Transverse colon (tissue), 4 donors: ENCODE results near the gene XYLT1. TPM values are rescaled to one million over a fixed set of nuclear protein-coding genes. Genes with fewer than 3 reads are reported as not detected.
"Not testable (repeated sequence)": the region's sequence is repeated elsewhere in the genome, so short reads cannot be mapped to it uniquely, and the experiment has no call there.

ENCODE experiments used
- DNase-seq: peaks from one replicate; pipeline ENCODE4 v3.0.0-alpha.2; 2019
- H3K27ac ChIP-seq, 4 donors: fragments of 200-600 bp; sonication (generic); 2 replicates each; pipeline ENCODE4 v1.5.1; 2016 to 2018; ENCODE audit warnings: inconsistent platforms in 4 of 4
- H3K27me3 ChIP-seq: fragments of 200-600 bp; sonication (generic); 2 replicates; pipeline ENCODE4 v1.5.1; 2017; ENCODE audit warnings: inconsistent platforms
- H3K36me3 ChIP-seq, 4 donors: fragments of 200-600 bp; sonication (generic); 2 replicates each; pipeline ENCODE4 v1.5.1; 2017 to 2019; ENCODE audit warnings: inconsistent platforms in 4 of 4
- H3K4me1 ChIP-seq, 4 donors: fragments of 200-600 bp; sonication (generic); 2 replicates each; pipeline ENCODE4 v1.5.1; 2017 to 2020; ENCODE audit warnings: inconsistent platforms in 4 of 4
- H3K4me3 ChIP-seq, 4 donors: fragments of 200-600 bp; sonication (generic); 1 replicate in 1 of 4; 2 replicates in 3 of 4; pipeline versions ENCODE4 v1.5.1 to v1.6.1; 2017 to 2019; ENCODE audit warnings: inconsistent platforms in 4 of 4
- H3K9me3 ChIP-seq, 2 donors: fragments of 200-600 bp; sonication (generic); 2 replicates each; pipeline ENCODE4 v1.5.1; 2017 to 2019; ENCODE audit warnings: inconsistent platforms in 2 of 2
- EP300 ChIP-seq: sonication (generic); formaldehyde crosslinking; IDR thresholded peaks from one replicate; pipeline ENCODE4 v1.6.1; 2017; ENCODE audit warnings: antibody characterized with exemption, low read depth
- POLR2A ChIP-seq: fragments of 450-650 bp; IDR thresholded peaks from one replicate; pipeline ENCODE4 v1.6.1; 2016; ENCODE audit warnings: antibody characterized with exemption, mild to moderate bottlenecking, moderate library complexity
- POLR2AphosphoS5 ChIP-seq, 3 donors: sonication (generic); formaldehyde crosslinking; IDR thresholded peaks; one replicate each; pipeline ENCODE4 v1.6.1; 2016; ENCODE audit warnings: antibody characterized with exemption in 3 of 3
- WGBS, 2 donors: methylation state at CpG; one replicate each; pipeline ENCODE4 v1.1.5; 2018; ENCODE audit warnings: low coverage in 1 of 2; 5-methylcytosine and 5-hydroxymethylcytosine counted together
- in situ Hi-C, 4 donors: fragments of 200-750 bp; cut with MboI; loops; one replicate each; pipeline versions ENCODE4 v1.15.0 to v1.15.1; 2017; ENCODE audit warnings: low sequenced_read_pairs in 3 of 4, low pct_ligation_motif_present in 1 of 4, low pct_unique_long_range_greater_than_20kb in 1 of 4
- intact Hi-C: fragments of 100-400 bp; cut with DNase I; formaldehyde crosslinking; loops from one replicate; pipeline ENCODE4 v1.15.1; 2023; ENCODE audit warnings: low total_unique reads
- total RNA-seq, 4 donors: library from RNA; depleted of rRNA; stranded (reverse); fragments of >200 nt; gene quantifications; one replicate each; pipeline ENCODE4 v1.1.0, GENCODE V29; 2016
- TF ChIP-seq, protein P1 (sequence below), 5 experiments: fragments of 200-600 bp in 3 of 5; fragments of 450-650 bp in 2 of 5; sonication (generic) in 3 of 5; IDR thresholded peaks; 1 replicate in 2 of 5; 2 replicates in 3 of 5; pipeline ENCODE4 v1.5.1; 2016 to 2017; ENCODE audit warnings: antibody characterized with exemption in 5 of 5, inconsistent platforms in 3 of 5, mild to moderate bottlenecking in 2 of 5, moderate library complexity in 1 of 5

XYLT1 gene
- total RNA-seq, 4 donors from 2014 or later, result 22.3 to 44.6 (median 39.4) TPM

- H3K4me1 ChIP-seq, result no peaks in the 10 kb centered on the region
- H3K4me3 ChIP-seq, result no peak overlapping the region
- 55% methylated on average over 3 of the region's 3 CpGs; no CpG with 5 or more reads in 1 of the 2 donors for WGBS, 2 donors
- no peaks in the 10 kb centered on the region for H3K36me3 ChIP-seq
- no peaks in the 10 kb centered on the region for H3K9me3 ChIP-seq
- DNase-seq, result no peak
- in situ Hi-C loops, result no loop called here
- intact Hi-C loops, result no loop called here
- H3K27me3 ChIP-seq, result no peaks in the 10 kb centered on the region
- TF ChIP-seq EP300, result no peak
- TF ChIP-seq, protein P1, sequence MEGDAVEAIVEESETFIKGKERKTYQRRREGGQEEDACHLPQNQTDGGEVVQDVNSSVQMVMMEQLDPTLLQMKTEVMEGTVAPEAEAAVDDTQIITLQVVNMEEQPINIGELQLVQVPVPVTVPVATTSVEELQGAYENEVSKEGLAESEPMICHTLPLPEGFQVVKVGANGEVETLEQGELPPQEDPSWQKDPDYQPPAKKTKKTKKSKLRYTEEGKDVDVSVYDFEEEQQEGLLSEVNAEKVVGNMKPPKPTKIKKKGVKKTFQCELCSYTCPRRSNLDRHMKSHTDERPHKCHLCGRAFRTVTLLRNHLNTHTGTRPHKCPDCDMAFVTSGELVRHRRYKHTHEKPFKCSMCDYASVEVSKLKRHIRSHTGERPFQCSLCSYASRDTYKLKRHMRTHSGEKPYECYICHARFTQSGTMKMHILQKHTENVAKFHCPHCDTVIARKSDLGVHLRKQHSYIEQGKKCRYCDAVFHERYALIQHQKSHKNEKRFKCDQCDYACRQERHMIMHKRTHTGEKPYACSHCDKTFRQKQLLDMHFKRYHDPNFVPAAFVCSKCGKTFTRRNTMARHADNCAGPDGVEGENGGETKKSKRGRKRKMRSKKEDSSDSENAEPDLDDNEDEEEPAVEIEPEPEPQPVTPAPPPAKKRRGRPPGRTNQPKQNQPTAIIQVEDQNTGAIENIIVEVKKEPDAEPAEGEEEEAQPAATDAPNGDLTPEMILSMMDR (IDR thresholded peaks at IDR 0.05), result no peak
- TF ChIP-seq POLR2A, result no peak
- TF ChIP-seq POLR2AphosphoS5 (IDR thresholded peaks at IDR 0.05), result no peak
- H3K27ac ChIP-seq, result no peak overlapping the region
Measured at GRCh38 chr16:17509194-17509593, 38.4 kb upstream of the XYLT1 start.

DNA sequence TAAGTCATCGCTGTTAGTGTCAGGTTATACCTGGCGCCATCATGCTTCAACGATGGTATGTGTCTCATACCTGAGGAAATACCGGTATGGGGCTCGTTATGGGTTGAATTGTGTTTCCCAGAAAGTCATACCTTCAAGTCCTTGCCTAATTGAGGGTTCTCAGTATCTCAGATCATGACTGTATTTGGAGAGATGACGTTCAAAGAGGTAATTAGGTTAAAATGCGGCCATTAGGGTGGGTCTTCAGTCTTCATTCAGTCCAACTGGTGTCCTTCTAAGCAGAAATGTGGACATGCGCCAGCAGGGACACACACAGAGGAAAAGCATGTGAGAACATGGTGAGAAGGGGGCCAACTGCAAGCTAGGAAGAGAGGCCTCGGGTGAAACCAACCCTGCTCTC is 37.5 kb upstream of the XYLT1 start:
- Histone ChIP-seq H3K4me1 (no peaks in the 10 kb centered on the region), H3K36me3 (no peaks in the 10 kb centered on the region), H3K27me3 (no peaks in the 10 kb centered on the region), H3K27ac (no peak overlapping the region), H3K9me3 (no peaks in the 10 kb centered on the region), H3K4me3 (no peak overlapping the region)
- DNase-seq, result no peak
- in situ Hi-C loops, result no loop called here
- whole genome bisulfite sequencing, 2 donors, result 85 to 92% methylated on average over 7 to 9 of the region's 9 CpGs
- TF ChIP-seq POLR2AphosphoS5 (IDR thresholded peaks at IDR 0.05) (no peak), POLR2A (no peak), EP300 (no peak)
- TF ChIP-seq, protein P1 (IDR thresholded peaks at IDR 0.05), result no peak
- intact Hi-C loops, result no loop called here

DNA sequence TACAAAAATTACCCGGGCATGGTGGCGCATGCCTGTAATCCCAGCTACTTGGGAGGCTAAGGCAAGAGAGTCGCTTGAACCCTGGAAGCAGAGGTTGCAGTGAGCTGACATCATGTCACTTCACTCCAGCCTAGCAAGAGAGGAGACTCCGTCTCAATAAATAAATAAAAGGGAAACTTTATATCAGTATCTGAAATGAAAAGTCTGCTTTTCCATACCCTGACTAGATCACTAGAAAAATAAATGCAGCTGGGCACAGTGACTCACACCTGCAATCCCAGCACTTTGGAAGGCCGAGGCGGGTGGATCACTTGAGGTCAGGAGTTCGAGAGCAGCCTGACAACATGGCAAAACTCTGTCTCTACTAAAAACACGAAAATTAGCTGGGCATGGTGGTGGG is 36.8 kb upstream of the XYLT1 start:
- intact Hi-C loops, H3K4me3 ChIP-seq, H3K27me3 ChIP-seq, in situ Hi-C loops, H3K9me3 ChIP-seq, H3K36me3 ChIP-seq, DNase-seq, H3K27ac ChIP-seq, H3K4me1 ChIP-seq: not testable (repeated sequence)
- WGBS, 2 donors, result 73 to 79% methylated on average over 7 to 8 of the region's 8 CpGs

DNA sequence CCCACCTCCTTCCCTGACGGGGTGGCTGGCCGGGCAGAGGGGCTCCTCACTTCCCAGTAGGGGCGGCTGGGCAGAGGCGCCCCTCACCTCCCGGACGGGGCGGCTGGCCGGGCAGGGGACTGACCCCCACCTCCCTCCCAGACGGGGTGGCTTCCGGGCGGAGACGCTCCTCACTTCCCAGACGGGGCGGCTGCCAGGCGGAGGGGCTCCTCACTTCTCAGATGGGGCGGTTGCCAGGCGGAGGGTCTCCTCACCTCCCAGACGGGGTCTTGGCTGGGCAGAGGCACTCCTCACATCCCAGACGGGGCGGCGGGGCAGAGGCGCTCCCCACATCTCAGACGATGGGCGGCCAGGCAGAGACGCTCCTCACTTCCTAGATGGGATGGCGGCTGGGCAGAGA is 35.1 kb upstream of the XYLT1 start:
- H3K4me1 ChIP-seq, H3K27ac ChIP-seq, H3K9me3 ChIP-seq, H3K36me3 ChIP-seq, DNase-seq, intact Hi-C loops, in situ Hi-C loops, H3K4me3 ChIP-seq, H3K27me3 ChIP-seq: not testable (repeated sequence)
- no CpG with 5 or more reads among the region's 26 CpGs for WGBS, 2 donors

DNA sequence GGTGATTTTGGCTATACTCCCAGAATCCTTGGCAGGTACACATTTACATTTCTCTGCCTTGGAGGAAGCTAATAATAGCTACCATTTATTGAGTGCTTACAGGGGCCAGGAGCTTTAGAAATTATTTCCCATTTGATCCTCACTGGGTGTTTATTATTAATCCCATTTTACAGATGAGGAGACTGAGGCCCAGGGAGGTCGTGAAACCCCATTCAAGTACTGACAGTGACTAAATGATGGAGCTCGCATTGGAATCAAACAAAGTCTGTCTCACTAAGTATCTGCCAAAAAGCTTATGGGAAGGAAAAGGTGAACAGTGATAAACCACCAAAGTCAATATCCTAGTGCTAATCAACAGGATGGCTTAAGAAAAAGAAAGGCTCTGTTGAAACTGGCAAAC is 33.3 kb upstream of the XYLT1 start:
- 86 to 89% methylated on average over 2 of the region's 2 CpGs for WGBS, 2 donors
- TF ChIP-seq, protein P1 (IDR thresholded peaks at IDR 0.05), result no peak
- no peak for TF ChIP-seq EP300
- no peak for TF ChIP-seq POLR2AphosphoS5 (IDR thresholded peaks at IDR 0.05)
- TF ChIP-seq POLR2A, result no peak
- no peaks in the 10 kb centered on the region for H3K4me1 ChIP-seq
- no peak for DNase-seq
- H3K27ac ChIP-seq, result no peak overlapping the region
- no peak overlapping the region for H3K4me3 ChIP-seq
- no peaks in the 10 kb centered on the region for H3K36me3 ChIP-seq
- H3K9me3 ChIP-seq, result no peaks in the 10 kb centered on the region
- no peaks in the 10 kb centered on the region for H3K27me3 ChIP-seq
- in situ Hi-C loops (no loop called here), intact Hi-C loops (no loop called here)
